HG03060 (cell line): ENCODE measurements around the gene TOX2.

ENCODE experiments used
- ATAC-seq: cut with Tn5 transposase; IDR thresholded peaks from one replicate; pipeline ENCODE4 v1.9.1; 2021; ENCODE audit warnings: low read depth, moderate number of reproducible peaks; ENCODE audit not compliant: unreplicated experiment

TOX2 gene

GRCh38 chr20:44016525-44016924, 101.9 kb downstream of the TOX2 start:
- ATAC-seq = no peak

- ATAC-seq = no peak
Measured at GRCh38 chr20:44017211-44017610, 102.6 kb downstream of the TOX2 start.

- ATAC-seq = no peak
Measured at GRCh38 chr20:44017905-44018258, 103.2 kb downstream of the TOX2 start.

- no peak for ATAC-seq
Measured at GRCh38 chr20:44018259-44018941, 103.7 kb downstream of the TOX2 start.

- ATAC-seq = no peak
Measured at GRCh38 chr20:44018942-44019637, 104.4 kb downstream of the TOX2 start.

GRCh38 chr20:44019638-44020335, 105.1 kb downstream of the TOX2 start:
- ATAC-seq = no peak

- ATAC-seq = no peak
Measured at GRCh38 chr20:44020406-44021148, 105.9 kb downstream of the TOX2 start.

- no peak for ATAC-seq
Measured at GRCh38 chr20:44021186-44021585, 106.5 kb downstream of the TOX2 start.

- no peak for ATAC-seq
Measured at GRCh38 chr20:44021900-44022299, 107.2 kb downstream of the TOX2 start.

- ATAC-seq = no peak
Measured at GRCh38 chr20:44022464-44022863, 107.8 kb downstream of the TOX2 start.

GRCh38 chr20:44023515-44024371, 109.1 kb downstream of the TOX2 start:
- no peak for ATAC-seq

- ATAC-seq = no peak
Measured at GRCh38 chr20:44024820-44025580, 110.3 kb downstream of the TOX2 start.

- no peak for ATAC-seq
Measured at GRCh38 chr20:44025756-44026155, 111.1 kb downstream of the TOX2 start.

- no peak for ATAC-seq
Measured at GRCh38 chr20:44026647-44027342, 112.1 kb downstream of the TOX2 start.

- no peak for ATAC-seq
Measured at GRCh38 chr20:44027343-44028002, 112.8 kb downstream of the TOX2 start.

GRCh38 chr20:44028003-44028730, 113.5 kb downstream of the TOX2 start:
- no peak for ATAC-seq
